Measurements from ENCODE around the gene RADIL. TPM values are rescaled to one million over a fixed set of nuclear protein-coding genes. Genes with fewer than 3 reads are reported as not detected.

The RADIL gene
- total and polyA plus RNA-seq, 2 of the 13 experiments (the other 11 are each of a cell fraction or from before 2014, with no cell fraction given), result 0.05 to 0.09 TPM

- TF ChIP-seq SNAPC4 (CRISPR knock-in tag; IDR thresholded peaks at IDR 0.05), result no peak
- TF ChIP-seq BRF2 (CRISPR knock-in tag; IDR thresholded peaks at IDR 0.05), result no peak
- TF ChIP-seq ZBTB4 (CRISPR knock-in tag; IDR thresholded peaks at IDR 0.05; ENCODE audit: borderline replicate concordance), result no peak
- no peak for TF ChIP-seq E2F1 (CRISPR knock-in tag; IDR thresholded peaks at IDR 0.05)
- no peak for TF ChIP-seq SKIL (CRISPR knock-in tag; IDR thresholded peaks at IDR 0.05; ENCODE audit: borderline replicate concordance)
- TF ChIP-seq SP1 (IDR thresholded peaks at IDR 0.05), result no peak
- no peak for TF ChIP-seq SP1 (CRISPR knock-in tag; IDR thresholded peaks at IDR 0.05)
These were observed 41.0 kb downstream of the RADIL start (continued) for GRCh38 chr7:4842319-4843064.
